Amniotic epithelial cell (primary cell): ENCODE results near the gene TSPAN8.
"Not testable (repeated sequence)": the region's sequence is repeated elsewhere in the genome, so short reads cannot be mapped to it uniquely, and the experiment has no call there.

Source experiments
- DNase-seq: peaks from one replicate; pipeline ENCODE4 v3.0.0-alpha.2; 2010; ENCODE audit warnings: low read depth

TSPAN8 gene

GRCh38 chr12:71157601-71158233 lies at the start of gene TSPAN8:
TSS of gene TSPAN8 (minus strand) at chr12:71157999. CDS start at chr12:71157678, 321 bp downstream.
- DNase-seq = no peak

- DNase-seq = no peak
These were observed 43.4 kb upstream of the TSPAN8 start for GRCh38 chr12:71201136-71201679.

- no peak for DNase-seq
These were observed 42.9 kb upstream of the TSPAN8 start for GRCh38 chr12:71200706-71201105.

GRCh38 chr12:71197460-71197859 lies 39.7 kb upstream of the TSPAN8 start:
- no peak for DNase-seq

- no peak for DNase-seq
These were observed 37.6 kb upstream of the TSPAN8 start for GRCh38 chr12:71195338-71195896.

GRCh38 chr12:71194657-71195056 lies 36.9 kb upstream of the TSPAN8 start:
- no peak for DNase-seq

GRCh38 chr12:71193041-71193440 lies 35.2 kb upstream of the TSPAN8 start:
- no peak for DNase-seq

- no peak for DNase-seq
These were observed 33.9 kb upstream of the TSPAN8 start for GRCh38 chr12:71191509-71192196.

GRCh38 chr12:71190822-71191221 lies 33.0 kb upstream of the TSPAN8 start:
- DNase-seq = no peak

- no peak for DNase-seq
These were observed 29.6 kb upstream of the TSPAN8 start for GRCh38 chr12:71187379-71187778.

GRCh38 chr12:71186571-71187288 lies 28.9 kb upstream of the TSPAN8 start:
- no peak for DNase-seq

- DNase-seq = no peak
These were observed 26.0 kb upstream of the TSPAN8 start for GRCh38 chr12:71183846-71184245.

- peak; percentile 52 for DNase-seq
These were observed 25.2 kb upstream of the TSPAN8 start for GRCh38 chr12:71183018-71183417.

GRCh38 chr12:71178162-71178561 lies 20.4 kb upstream of the TSPAN8 start:
- DNase-seq = no peak

- DNase-seq = no peak
These were observed 17.0 kb upstream of the TSPAN8 start for GRCh38 chr12:71174825-71175224.

- no peak for DNase-seq
These were observed 16.3 kb upstream of the TSPAN8 start for GRCh38 chr12:71174146-71174545.

- DNase-seq = no peak
These were observed 12.7 kb upstream of the TSPAN8 start for GRCh38 chr12:71170456-71170855.

- DNase-seq = no peak
These were observed 11.5 kb upstream of the TSPAN8 start for GRCh38 chr12:71169286-71169685.

GRCh38 chr12:71166862-71167496 lies 9.2 kb upstream of the TSPAN8 start:
- no peak for DNase-seq

- no peak for DNase-seq
These were observed 8.5 kb upstream of the TSPAN8 start for GRCh38 chr12:71166280-71166679.

GRCh38 chr12:71165780-71166179 lies 8.0 kb upstream of the TSPAN8 start:
- DNase-seq = not testable (repeated sequence)

GRCh38 chr12:71164568-71165197 lies 6.9 kb upstream of the TSPAN8 start:
- peak; percentile 21 for DNase-seq
